Measurements from ENCODE around the gene ATP8A1. TPM values are rescaled to one million over a fixed set of nuclear protein-coding genes. Genes with fewer than 3 reads are reported as not detected.

ATP8A1 gene
- total RNA-seq, 1 experiment from 2014 or later: 0.80 TPM

DNA sequence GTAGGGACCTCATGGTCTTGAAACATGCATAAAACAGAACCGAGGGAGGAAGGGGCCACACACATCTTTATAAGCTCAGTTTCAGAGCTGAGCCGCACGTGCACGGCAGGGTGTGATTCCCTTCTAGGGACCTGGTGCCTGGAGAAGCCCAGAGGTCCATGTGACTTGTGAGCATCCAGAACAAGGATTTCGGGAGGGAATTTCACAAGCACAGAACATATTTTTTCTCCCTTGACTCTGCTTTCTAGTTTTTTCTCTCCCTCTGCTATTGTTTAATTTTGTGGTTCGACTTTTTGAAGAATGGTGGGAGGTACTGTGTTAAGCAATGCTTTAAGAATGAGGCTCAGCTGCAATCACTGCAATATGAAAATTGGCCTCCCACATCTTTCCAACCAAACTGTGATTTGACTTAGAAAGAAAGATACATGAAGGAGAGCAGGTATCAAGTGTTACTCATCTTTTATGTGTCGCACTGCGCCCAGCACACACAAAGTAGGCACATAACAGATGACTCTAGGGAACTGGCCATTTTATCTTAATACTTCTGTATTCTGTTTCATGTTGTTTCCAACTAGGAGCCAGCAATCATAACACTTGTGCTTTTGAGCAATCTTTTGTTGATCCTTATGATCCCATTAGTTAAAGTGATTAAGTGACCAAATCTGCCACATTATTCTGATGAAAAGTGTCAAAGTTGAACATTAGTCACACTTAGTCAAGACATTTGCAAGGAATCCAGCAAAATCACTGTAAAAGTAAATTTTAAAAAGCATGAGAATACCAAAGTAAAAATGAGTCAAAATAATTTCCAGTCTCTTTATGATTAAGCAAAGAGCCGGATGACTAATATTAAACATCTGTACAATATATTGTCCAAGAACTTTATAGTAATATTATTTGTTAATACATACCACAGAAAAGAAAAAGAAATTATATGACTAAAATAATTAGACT is 173.2 kb downstream of the ATP8A1 start:
- DNase-seq (ENCODE audit: low read depth, low spot score): no peak
- Histone ChIP-seq H3K36me3 (ENCODE audit: control insufficient read depth, insufficient read depth, low read length) (no peaks in the 10 kb centered on the region), H3K27me3 (ENCODE audit: control insufficient read depth, insufficient read depth, low read length) (peaks cover 3% of the 10 kb centered on the region), H3K4me3 (ENCODE audit: low read depth in 2 of 2, low read length in 2 of 2) (no peak overlapping the region), H3K9me3 (ENCODE audit: control insufficient read depth, insufficient read depth, low read depth, low read length) (no peaks in the 10 kb centered on the region), H3K4me1 (ENCODE audit: control insufficient read depth, insufficient read depth, low read length) (no peaks in the 10 kb centered on the region), H3K27ac (ENCODE audit: low read length) (no peak overlapping the region)
- BruUV-seq (replicated peaks): no TSS peak
- in situ Hi-C loops (cut with HindIII; ENCODE audit: low pct_unique_long_range_greater_than_20kb, low sequenced_read_pairs) (no loop called here), intact Hi-C loops (cut with micrococcal nuclease; ENCODE audit: unreplicated experiment) (no loop called here)
- POLR2A ChIA-PET: no interaction called here
- CTCF ChIA-PET: no interaction called here
- TF ChIP-seq, protein P1, sequence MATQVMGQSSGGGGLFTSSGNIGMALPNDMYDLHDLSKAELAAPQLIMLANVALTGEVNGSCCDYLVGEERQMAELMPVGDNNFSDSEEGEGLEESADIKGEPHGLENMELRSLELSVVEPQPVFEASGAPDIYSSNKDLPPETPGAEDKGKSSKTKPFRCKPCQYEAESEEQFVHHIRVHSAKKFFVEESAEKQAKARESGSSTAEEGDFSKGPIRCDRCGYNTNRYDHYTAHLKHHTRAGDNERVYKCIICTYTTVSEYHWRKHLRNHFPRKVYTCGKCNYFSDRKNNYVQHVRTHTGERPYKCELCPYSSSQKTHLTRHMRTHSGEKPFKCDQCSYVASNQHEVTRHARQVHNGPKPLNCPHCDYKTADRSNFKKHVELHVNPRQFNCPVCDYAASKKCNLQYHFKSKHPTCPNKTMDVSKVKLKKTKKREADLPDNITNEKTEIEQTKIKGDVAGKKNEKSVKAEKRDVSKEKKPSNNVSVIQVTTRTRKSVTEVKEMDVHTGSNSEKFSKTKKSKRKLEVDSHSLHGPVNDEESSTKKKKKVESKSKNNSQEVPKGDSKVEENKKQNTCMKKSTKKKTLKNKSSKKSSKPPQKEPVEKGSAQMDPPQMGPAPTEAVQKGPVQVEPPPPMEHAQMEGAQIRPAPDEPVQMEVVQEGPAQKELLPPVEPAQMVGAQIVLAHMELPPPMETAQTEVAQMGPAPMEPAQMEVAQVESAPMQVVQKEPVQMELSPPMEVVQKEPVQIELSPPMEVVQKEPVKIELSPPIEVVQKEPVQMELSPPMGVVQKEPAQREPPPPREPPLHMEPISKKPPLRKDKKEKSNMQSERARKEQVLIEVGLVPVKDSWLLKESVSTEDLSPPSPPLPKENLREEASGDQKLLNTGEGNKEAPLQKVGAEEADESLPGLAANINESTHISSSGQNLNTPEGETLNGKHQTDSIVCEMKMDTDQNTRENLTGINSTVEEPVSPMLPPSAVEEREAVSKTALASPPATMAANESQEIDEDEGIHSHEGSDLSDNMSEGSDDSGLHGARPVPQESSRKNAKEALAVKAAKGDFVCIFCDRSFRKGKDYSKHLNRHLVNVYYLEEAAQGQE (IDR thresholded peaks at IDR 0.05; ENCODE audit: insufficient read depth in 1 of 2, low read depth in 2 of 2, low read length in 1 of 2): no peak
- TF ChIP-seq TCF7L2 (IDR thresholded peaks at IDR 0.05; ENCODE audit: low read depth, low read length): no peak
- TF ChIP-seq SIN3A (IDR thresholded peaks at IDR 0.05; ENCODE audit: borderline replicate concordance, insufficient read depth, low read depth, low read length): no peak
- TF ChIP-seq POLR2AphosphoS5 (IDR thresholded peaks at IDR 0.05; ENCODE audit: low read depth, low read length): no peak
- TF ChIP-seq CTCF (IDR thresholded peaks at IDR 0.05): no peak
- no peak for ATAC-seq

GRCh38 chr4:42482516-42483327 is 174.2 kb downstream of the ATP8A1 start:
- no TSS peak for BruUV-seq (replicated peaks)
- POLR2A ChIA-PET: no interaction called here
- Histone ChIP-seq H3K4me1 (ENCODE audit: control insufficient read depth, insufficient read depth, low read length) (no peaks in the 10 kb centered on the region), H3K9me3 (ENCODE audit: control insufficient read depth, insufficient read depth, low read depth, low read length) (no peaks in the 10 kb centered on the region), H3K27me3 (ENCODE audit: control insufficient read depth, insufficient read depth, low read length) (peaks cover 3% of the 10 kb centered on the region; the same call in 1 of the 2 replicates), H3K27ac (ENCODE audit: low read length) (no peak overlapping the region), H3K36me3 (ENCODE audit: control insufficient read depth, insufficient read depth, low read length) (no peaks in the 10 kb centered on the region), H3K4me3 (ENCODE audit: low read depth in 2 of 2, low read length in 2 of 2) (no peak overlapping the region)
- TF ChIP-seq TCF7L2 (IDR thresholded peaks at IDR 0.05; ENCODE audit: low read depth, low read length): no peak
- TF ChIP-seq SIN3A (IDR thresholded peaks at IDR 0.05; ENCODE audit: borderline replicate concordance, insufficient read depth, low read depth, low read length): no peak
- no peak for TF ChIP-seq POLR2AphosphoS5 (IDR thresholded peaks at IDR 0.05; ENCODE audit: low read depth, low read length)
- no peak for TF ChIP-seq CTCF (IDR thresholded peaks at IDR 0.05)
- TF ChIP-seq, protein P1 (IDR thresholded peaks at IDR 0.05; ENCODE audit: insufficient read depth in 1 of 2, low read depth in 2 of 2, low read length in 1 of 2): no peak
- in situ Hi-C loops (cut with HindIII; ENCODE audit: low pct_unique_long_range_greater_than_20kb, low sequenced_read_pairs): no loop called here
- CTCF ChIA-PET: no interaction called here
- intact Hi-C loops (cut with micrococcal nuclease; ENCODE audit: unreplicated experiment): no loop called here
- no peak for DNase-seq (ENCODE audit: low read depth, low spot score)
- no peak for ATAC-seq
